Liver (tissue), 9 donors: ENCODE results near the gene CRACR2A. TPM values are rescaled to one million over a fixed set of nuclear protein-coding genes. Genes with fewer than 3 reads are reported as not detected.

Source experiments
- DNase-seq: peaks from one replicate; pipeline ENCODE4 v3.0.0-alpha.2; 2017; ENCODE audit warnings: low spot score
- H3K27ac ChIP-seq, 2 donors: one replicate each; pipeline ENCODE4 v1.7.0; 2013; ENCODE audit warnings: inconsistent platforms in 2 of 2, low read length in 2 of 2, control low read depth in 1 of 2, low read depth in 1 of 2, mild to moderate bottlenecking in 1 of 2
- H3K27me3 ChIP-seq, 4 donors: one replicate each; pipeline versions ENCODE4 v1.6.1 to v1.7.0; 2013; ENCODE audit warnings: low read length in 3 of 4, inconsistent platforms in 1 of 4, mild to moderate bottlenecking in 1 of 4, moderate library complexity in 1 of 4; ENCODE audit not compliant: control insufficient read depth in 4 of 4, insufficient read depth in 4 of 4
- H3K36me3 ChIP-seq, 4 donors: one replicate each; pipeline versions ENCODE4 v1.6.1 to v1.7.0; 2013; ENCODE audit warnings: low read length in 3 of 4, mild to moderate bottlenecking in 3 of 4, low read depth in 1 of 4, moderate library complexity in 1 of 4; ENCODE audit not compliant: control insufficient read depth in 4 of 4, insufficient read depth in 3 of 4
- H3K4me1 ChIP-seq, 4 donors: one replicate each; pipeline versions ENCODE4 v1.6.1 to v1.7.0; 2013; ENCODE audit warnings: low read length in 3 of 4, mild to moderate bottlenecking in 3 of 4, moderate library complexity in 1 of 4; ENCODE audit not compliant: control insufficient read depth in 4 of 4, insufficient read depth in 4 of 4
- H3K4me3 ChIP-seq, 3 donors: one replicate each; pipeline versions ENCODE4 v1.6.1 to v1.7.0; 2013; ENCODE audit warnings: low read length in 3 of 3, control low read depth in 1 of 3, low read depth in 1 of 3, mild to moderate bottlenecking in 1 of 3
- H3K9ac ChIP-seq, 2 donors: one replicate each; pipeline ENCODE4 v1.7.0; 2013; ENCODE audit warnings: low read length in 2 of 2, mild to moderate bottlenecking in 2 of 2, moderate library complexity in 2 of 2, control low read depth in 1 of 2, low read depth in 1 of 2
- H3K9me3 ChIP-seq, 4 donors: one replicate each; pipeline versions ENCODE4 v1.6.1 to v1.7.0; 2013; ENCODE audit warnings: low read length in 3 of 4; ENCODE audit not compliant: control insufficient read depth in 4 of 4
- ATF3 ChIP-seq: IDR thresholded peaks from 2 replicates; pipeline ENCODE4 v1.6.1; 2016; ENCODE audit warnings: antibody characterized with exemption
- EGR1 ChIP-seq, 2 donors: IDR thresholded peaks; 2 replicates each; pipeline ENCODE4 v1.6.1; 2016 to 2018; ENCODE audit warnings: antibody characterized with exemption in 2 of 2, low read depth in 2 of 2
- FOXA1 ChIP-seq: IDR thresholded peaks from 2 replicates; pipeline ENCODE4 v1.6.1; 2016; ENCODE audit warnings: antibody characterized with exemption
- FOXA2 ChIP-seq: IDR thresholded peaks from 2 replicates; pipeline ENCODE4 v1.6.1; 2016; ENCODE audit warnings: antibody characterized with exemption
- GABPA ChIP-seq, 2 donors: IDR thresholded peaks in 1 of 2; conservative IDR thresholded peaks in 1 of 2; 2 replicates each; pipeline ENCODE4 v1.6.1; 2016; ENCODE audit warnings: antibody characterized with exemption in 2 of 2, mild to moderate bottlenecking in 1 of 2, moderate library complexity in 1 of 2
- HNF4A ChIP-seq, 2 donors: conservative IDR thresholded peaks; 2 replicates each; pipeline ENCODE4 v1.6.1; 2016; ENCODE audit warnings: antibody characterized with exemption in 2 of 2, mild to moderate bottlenecking in 2 of 2
- HNF4G ChIP-seq: IDR thresholded peaks from 2 replicates; pipeline ENCODE4 v1.6.1; 2016; ENCODE audit warnings: antibody characterized with exemption
- JUND ChIP-seq, 2 donors: IDR thresholded peaks; 2 replicates each; pipeline ENCODE4 v1.6.1; 2016; ENCODE audit warnings: antibody characterized with exemption in 2 of 2
- NR2F2 ChIP-seq: IDR thresholded peaks from 2 replicates; pipeline ENCODE4 v1.6.1; 2016; ENCODE audit warnings: antibody characterized with exemption
- RAD21 ChIP-seq, 2 donors: IDR thresholded peaks; 2 replicates each; pipeline ENCODE4 v1.6.1; 2016; ENCODE audit warnings: antibody characterized with exemption in 2 of 2, mild to moderate bottlenecking in 2 of 2
- REST ChIP-seq: IDR thresholded peaks from 2 replicates; pipeline ENCODE4 v1.6.1; 2016; ENCODE audit warnings: antibody characterized with exemption, mild to moderate bottlenecking
- RXRA ChIP-seq, 2 donors: IDR thresholded peaks; 2 replicates each; pipeline ENCODE4 v1.6.1; 2017 to 2018; ENCODE audit warnings: antibody characterized with exemption in 2 of 2, mild to moderate bottlenecking in 1 of 2
- SP1 ChIP-seq: IDR thresholded peaks from 2 replicates; pipeline ENCODE4 v1.6.1; 2018; ENCODE audit warnings: antibody characterized with exemption, mild to moderate bottlenecking
- TAF1 ChIP-seq: conservative IDR thresholded peaks from 2 replicates; pipeline ENCODE4 v1.6.1; 2016; ENCODE audit warnings: antibody characterized with exemption, mild to moderate bottlenecking
- YY1 ChIP-seq: IDR thresholded peaks from 2 replicates; pipeline ENCODE4 v1.6.1; 2016; ENCODE audit warnings: antibody characterized with exemption, mild to moderate bottlenecking
- WGBS: extraction: QIAGEN DNeasy Blood & Tissue Kit; methylation state at CpG from one replicate; pipeline ENCODE4 v1.1.7; 2013; 5-methylcytosine and 5-hydroxymethylcytosine counted together
- polyA plus RNA-seq, 2 donors: library from polyadenylated mRNA; stranded (reverse) in 1 of 2; unstranded in 1 of 2; fragments of 200-250 nt in 1 of 2; fragments of >200 nt in 1 of 2; fragmentation: Nextera tagmentation in 1 of 2; extraction: Ambion mirVana in 1 of 2; gene quantifications; one replicate each; pipeline versions ENCODE4 v1.2.1 to v1.2.3, GENCODE V29; 2013 to 2015
- total RNA-seq, 2 donors: library from RNA; depleted of rRNA; stranded (reverse); fragments of >200 nt; gene quantifications; one replicate each; pipeline ENCODE4 v1.2.3, GENCODE V29; 2014
- TF ChIP-seq, protein P1 (sequence below): fragments of 150-350 bp; IDR thresholded peaks from 2 replicates; pipeline ENCODE4 v1.5.1; 2017; ENCODE audit warnings: improper control_type of control experiment, low read depth, low read length; ENCODE audit not compliant: missing input control
- TF ChIP-seq, protein P2 (sequence below): IDR thresholded peaks from 2 replicates; pipeline ENCODE4 v1.6.1; 2016; ENCODE audit warnings: antibody characterized with exemption
- TF ChIP-seq, protein P3 (sequence below): IDR thresholded peaks from 2 replicates; pipeline ENCODE4 v1.6.1; 2016; ENCODE audit warnings: antibody characterized with exemption
- donor health status: healthy.
- donor health status: healthy.
- donor health status: healthy.
- donor health status: healthy.
- donor health status: healthy.

CRACR2A gene
- total and polyA plus RNA-seq, 4 donors, result 0.33 to 4.2 (median 1.4) TPM

GRCh38 chr12:3622021-3622821, 130.7 kb downstream of the CRACR2A start:
- peaks cover 0 to 4% (median 3%) of the 10 kb centered on the region in 4 donors for H3K36me3 ChIP-seq
- no peak for DNase-seq

More at GRCh38 chr12:3622021-3622821, 130.7 kb downstream of the CRACR2A start:
- no peak overlapping the region for H3K9ac ChIP-seq
- no peaks in the 10 kb centered on the region for H3K4me1 ChIP-seq
- H3K27me3 ChIP-seq, result no peaks in the 10 kb centered on the region
- H3K9me3 ChIP-seq, result no peaks in the 10 kb centered on the region
- no peak overlapping the region for H3K27ac ChIP-seq
- no peak overlapping the region for H3K4me3 ChIP-seq
- no peak for TF ChIP-seq ATF3
- TF ChIP-seq, protein P1, sequence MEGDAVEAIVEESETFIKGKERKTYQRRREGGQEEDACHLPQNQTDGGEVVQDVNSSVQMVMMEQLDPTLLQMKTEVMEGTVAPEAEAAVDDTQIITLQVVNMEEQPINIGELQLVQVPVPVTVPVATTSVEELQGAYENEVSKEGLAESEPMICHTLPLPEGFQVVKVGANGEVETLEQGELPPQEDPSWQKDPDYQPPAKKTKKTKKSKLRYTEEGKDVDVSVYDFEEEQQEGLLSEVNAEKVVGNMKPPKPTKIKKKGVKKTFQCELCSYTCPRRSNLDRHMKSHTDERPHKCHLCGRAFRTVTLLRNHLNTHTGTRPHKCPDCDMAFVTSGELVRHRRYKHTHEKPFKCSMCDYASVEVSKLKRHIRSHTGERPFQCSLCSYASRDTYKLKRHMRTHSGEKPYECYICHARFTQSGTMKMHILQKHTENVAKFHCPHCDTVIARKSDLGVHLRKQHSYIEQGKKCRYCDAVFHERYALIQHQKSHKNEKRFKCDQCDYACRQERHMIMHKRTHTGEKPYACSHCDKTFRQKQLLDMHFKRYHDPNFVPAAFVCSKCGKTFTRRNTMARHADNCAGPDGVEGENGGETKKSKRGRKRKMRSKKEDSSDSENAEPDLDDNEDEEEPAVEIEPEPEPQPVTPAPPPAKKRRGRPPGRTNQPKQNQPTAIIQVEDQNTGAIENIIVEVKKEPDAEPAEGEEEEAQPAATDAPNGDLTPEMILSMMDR, result no peak
- no peak for TF ChIP-seq HNF4A (conservative IDR thresholded peaks at IDR 0.05)
- no peak for TF ChIP-seq FOXA1
- TF ChIP-seq NR2F2, result no peak
- no peak for TF ChIP-seq GABPA (IDR thresholded peaks at IDR 0.05 in 1 of 2, conservative IDR thresholded peaks at IDR 0.05 in 1 of 2)
- TF ChIP-seq, protein P2, sequence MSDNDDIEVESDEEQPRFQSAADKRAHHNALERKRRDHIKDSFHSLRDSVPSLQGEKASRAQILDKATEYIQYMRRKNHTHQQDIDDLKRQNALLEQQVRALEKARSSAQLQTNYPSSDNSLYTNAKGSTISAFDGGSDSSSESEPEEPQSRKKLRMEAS, result no peak
- no peak for TF ChIP-seq TAF1
- no peak for TF ChIP-seq RAD21 (IDR thresholded peaks at IDR 0.05)
- TF ChIP-seq, protein P3, sequence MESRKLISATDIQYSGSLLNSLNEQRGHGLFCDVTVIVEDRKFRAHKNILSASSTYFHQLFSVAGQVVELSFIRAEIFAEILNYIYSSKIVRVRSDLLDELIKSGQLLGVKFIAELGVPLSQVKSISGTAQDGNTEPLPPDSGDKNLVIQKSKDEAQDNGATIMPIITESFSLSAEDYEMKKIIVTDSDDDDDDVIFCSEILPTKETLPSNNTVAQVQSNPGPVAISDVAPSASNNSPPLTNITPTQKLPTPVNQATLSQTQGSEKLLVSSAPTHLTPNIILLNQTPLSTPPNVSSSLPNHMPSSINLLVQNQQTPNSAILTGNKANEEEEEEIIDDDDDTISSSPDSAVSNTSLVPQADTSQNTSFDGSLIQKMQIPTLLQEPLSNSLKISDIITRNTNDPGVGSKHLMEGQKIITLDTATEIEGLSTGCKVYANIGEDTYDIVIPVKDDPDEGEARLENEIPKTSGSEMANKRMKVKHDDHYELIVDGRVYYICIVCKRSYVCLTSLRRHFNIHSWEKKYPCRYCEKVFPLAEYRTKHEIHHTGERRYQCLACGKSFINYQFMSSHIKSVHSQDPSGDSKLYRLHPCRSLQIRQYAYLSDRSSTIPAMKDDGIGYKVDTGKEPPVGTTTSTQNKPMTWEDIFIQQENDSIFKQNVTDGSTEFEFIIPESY, result no peak
- no peak for TF ChIP-seq SP1
- TF ChIP-seq RXRA (IDR thresholded peaks at IDR 0.05), result no peak
- TF ChIP-seq JUND (IDR thresholded peaks at IDR 0.05), result no peak
- TF ChIP-seq FOXA2, result no peak
- no peak for TF ChIP-seq YY1
- no peak for TF ChIP-seq HNF4G
- no peak for TF ChIP-seq REST
- no peak for TF ChIP-seq EGR1 (IDR thresholded peaks at IDR 0.05; ENCODE audit: low read depth in 2 of 2)
- WGBS, result 96% methylated on average over 2 of the region's 2 CpGs
